ENCODE data around the gene CRYBG2.

DNA sequence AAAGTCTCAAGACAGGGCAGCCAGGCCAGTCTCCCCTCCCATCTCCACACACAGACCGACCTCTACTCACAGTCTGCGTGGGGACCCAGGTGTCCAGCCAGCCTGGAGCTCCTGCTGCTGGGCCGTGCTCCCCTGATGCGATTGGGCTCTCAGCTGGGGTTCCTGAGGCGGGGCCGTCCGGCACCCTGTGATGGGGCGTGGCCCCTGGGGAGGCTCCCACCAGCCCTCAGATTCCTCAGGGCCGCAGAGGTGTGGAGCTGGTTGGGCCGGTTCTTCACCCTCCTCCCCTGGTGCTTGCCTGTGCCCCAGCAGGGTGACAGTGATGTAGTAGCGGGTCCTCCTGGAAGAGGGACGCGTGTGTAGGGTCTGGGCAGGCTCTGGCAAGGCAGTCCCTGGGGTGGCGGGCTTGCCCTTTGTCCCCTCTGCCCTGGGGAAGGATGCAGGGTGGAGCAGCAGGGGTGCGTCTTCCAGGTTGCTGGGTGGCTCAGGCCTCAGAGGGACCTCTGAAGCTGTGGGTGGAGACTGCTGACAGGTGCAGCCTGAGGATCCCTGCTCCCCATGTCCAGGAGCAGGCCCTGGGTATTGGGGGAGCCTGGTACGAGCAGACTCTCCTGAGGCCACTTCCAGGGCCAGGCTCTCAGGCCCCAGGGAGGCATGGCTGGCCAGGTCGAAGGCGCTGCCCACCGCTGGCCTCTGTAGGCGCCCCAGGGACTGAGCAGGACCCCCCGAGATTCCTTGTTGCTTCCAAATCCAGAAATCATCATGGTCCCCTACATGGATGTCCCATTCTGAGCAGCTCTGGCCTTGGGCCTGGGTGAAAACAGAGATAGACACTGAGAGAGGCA is at the start of gene CRYBG2:
- TF ChIP-seq ZNF70 (CRISPR knock-in tag; IDR thresholded peaks at IDR 0.05) (no peak), RARB (CRISPR knock-in tag; IDR thresholded peaks at IDR 0.05) (no peak), GLIS3 (CRISPR knock-in tag; IDR thresholded peaks at IDR 0.05) (no peak), PPARA (CRISPR knock-in tag; IDR thresholded peaks at IDR 0.05; ENCODE audit: borderline replicate concordance) (no peak), ZFP30 (CRISPR knock-in tag; IDR thresholded peaks at IDR 0.05) (no peak), ZNF565 (CRISPR knock-in tag; conservative IDR thresholded peaks at IDR 0.05; ENCODE audit: low read depth) (no peak), TOX (CRISPR knock-in tag; IDR thresholded peaks at IDR 0.05; ENCODE audit: borderline replicate concordance) (no peak), ZFP3 (CRISPR knock-in tag; IDR thresholded peaks at IDR 0.05) (no peak), TCF4 (CRISPR knock-in tag; IDR thresholded peaks at IDR 0.05; ENCODE audit: borderline replicate concordance) (no peak)
- TF ChIP-seq, protein P1, sequence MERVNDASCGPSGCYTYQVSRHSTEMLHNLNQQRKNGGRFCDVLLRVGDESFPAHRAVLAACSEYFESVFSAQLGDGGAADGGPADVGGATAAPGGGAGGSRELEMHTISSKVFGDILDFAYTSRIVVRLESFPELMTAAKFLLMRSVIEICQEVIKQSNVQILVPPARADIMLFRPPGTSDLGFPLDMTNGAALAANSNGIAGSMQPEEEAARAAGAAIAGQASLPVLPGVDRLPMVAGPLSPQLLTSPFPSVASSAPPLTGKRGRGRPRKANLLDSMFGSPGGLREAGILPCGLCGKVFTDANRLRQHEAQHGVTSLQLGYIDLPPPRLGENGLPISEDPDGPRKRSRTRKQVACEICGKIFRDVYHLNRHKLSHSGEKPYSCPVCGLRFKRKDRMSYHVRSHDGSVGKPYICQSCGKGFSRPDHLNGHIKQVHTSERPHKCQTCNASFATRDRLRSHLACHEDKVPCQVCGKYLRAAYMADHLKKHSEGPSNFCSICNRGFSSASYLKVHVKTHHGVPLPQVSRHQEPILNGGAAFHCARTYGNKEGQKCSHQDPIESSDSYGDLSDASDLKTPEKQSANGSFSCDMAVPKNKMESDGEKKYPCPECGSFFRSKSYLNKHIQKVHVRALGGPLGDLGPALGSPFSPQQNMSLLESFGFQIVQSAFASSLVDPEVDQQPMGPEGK (CRISPR knock-in tag; IDR thresholded peaks at IDR 0.05; ENCODE audit: borderline replicate concordance) = no peak

Measured in SK-N-SH treated with all-trans-retinoic acid at 6 μM for 48 hours (cell line).